ENCODE data around the gene TMCC3.

TMCC3 gene

DNA sequence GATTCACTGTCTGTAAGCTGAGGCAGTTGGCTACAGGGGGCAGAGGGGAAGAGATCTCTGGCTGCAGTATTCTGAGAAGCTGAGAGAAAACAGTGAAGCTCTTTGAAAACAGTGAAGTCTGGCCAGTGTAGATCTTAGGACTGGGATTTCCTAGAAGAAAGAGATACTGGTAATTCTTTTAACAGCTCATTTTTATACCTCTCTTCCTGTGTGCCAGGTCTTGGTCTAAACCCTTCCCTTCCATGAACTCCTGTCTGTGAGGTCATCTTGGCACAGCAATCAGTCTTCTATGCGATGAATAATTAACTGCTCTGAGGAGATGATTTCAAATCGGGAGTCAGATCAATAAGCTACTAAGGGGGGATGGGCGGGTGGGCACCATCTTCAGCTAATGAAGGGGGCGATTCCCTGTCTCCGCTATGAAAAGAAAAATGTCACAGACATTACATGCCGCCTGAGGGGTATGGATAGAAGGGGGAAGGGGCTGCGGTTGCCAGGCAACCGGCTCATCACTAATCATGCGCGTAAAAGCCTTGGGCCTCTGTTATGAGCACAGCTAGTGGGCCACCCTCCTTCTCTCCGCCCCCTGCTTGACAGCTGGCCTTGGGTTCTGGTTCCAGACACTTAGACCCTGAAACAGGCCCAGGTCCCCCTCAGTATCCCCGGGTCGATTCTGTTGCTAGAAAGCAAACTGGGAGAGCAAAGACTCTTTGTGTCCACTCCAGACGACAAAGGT, 115.4 kb downstream of the TMCC3 start:
- no peak for DNase-seq (ENCODE audit: low read depth in 2 of 2)

DNA sequence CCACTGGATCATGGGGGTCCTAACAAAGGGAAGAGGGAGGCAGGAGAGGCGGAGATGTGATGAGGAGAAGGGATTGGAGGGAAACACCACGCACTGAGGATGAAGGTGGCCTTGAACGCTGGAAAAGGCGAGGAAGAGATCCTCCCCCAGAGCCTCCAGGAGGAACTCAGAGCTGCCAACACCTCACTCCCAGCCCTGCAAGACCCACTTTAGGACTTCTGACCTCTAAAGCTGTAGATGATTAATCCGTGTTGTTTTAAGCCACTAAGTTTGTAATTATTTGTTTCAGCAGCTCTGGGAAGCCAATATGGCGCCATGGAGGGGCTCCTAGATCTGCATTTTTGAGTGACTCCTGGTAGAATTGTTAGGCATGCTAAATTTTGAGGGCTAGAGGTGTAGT, 116.1 kb downstream of the TMCC3 start:
- no peak for DNase-seq (ENCODE audit: low read depth in 2 of 2)

DNA sequence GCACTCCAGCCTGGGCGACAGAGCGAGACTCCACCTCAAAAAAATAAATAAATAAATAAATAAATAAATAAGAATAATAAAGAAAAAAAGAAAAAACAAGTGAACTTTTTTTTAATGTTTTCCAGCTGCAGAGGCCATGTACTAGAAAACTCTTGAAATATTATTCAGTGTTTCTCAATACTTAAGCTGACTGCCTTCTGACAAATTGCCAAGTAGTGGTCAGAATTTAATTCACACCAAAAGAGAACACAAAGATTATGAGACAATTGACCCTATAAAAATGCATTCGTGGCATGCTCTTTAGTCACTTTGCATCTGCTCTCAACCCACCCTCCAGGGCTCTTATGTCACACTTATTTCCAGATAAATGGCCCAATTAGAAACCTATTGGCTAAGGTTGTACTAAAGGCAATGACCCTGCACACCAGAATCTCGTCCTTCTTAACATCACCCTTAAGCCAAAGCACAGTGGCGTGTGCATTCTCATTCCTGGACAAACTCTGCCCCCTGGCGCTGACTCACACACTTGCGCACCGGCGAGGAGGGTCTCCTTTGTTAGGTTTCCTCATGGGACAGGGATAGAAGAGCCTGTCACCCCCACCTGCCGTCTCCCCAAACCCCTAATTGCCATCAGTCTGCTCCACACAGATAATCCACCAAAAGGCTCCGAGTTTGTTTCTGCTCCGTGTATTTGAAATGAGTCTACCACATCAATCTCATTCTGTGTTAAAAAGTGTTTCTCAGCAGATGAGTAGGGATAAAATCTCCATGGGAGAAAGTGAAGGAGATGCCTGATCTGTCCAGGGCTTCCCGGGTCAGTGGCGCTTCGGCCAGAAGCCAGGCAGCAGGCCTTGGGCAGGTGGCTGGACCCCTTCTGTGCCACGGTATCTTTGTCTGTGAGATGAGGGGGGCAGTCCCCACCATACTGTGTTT, 117.6 kb downstream of the TMCC3 start:
- peak; percentile 48 to 55 for DNase-seq (ENCODE audit: low read depth in 2 of 2)

GRCh38 chr12:94531196-94531720, 119.1 kb downstream of the TMCC3 start:
- DNase-seq (ENCODE audit: low read depth in 2 of 2) = no peak

GRCh38 chr12:94525951-94526350, 124.4 kb downstream of the TMCC3 start:
- no peak for DNase-seq (ENCODE audit: low read depth in 2 of 2)
